Measurements from ENCODE around the gene GTF2H2.
"Not testable (repeated sequence)": the region's sequence is repeated elsewhere in the genome, so short reads cannot be mapped to it uniquely, and the experiment has no call there.

GTF2H2 gene

DNA sequence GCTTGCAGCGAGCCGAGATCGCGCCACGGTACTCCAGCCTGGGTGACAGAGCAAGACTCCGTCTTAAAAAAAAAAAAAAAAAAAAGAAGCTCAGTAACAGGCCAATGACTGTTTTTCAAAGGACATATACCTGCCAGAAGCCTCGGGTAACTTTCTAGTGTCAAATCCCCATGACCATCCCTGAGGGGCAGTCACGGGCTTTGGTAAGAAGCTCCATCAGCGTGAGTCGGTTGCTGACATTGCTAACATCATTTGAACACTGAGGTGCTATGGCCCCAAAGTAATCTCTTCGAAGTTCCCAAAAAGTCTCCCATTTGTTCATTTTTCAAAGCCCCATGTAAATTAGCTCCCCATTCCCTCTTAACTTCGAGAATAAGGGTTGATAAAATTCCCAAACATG is 53.9 kb downstream of the GTF2H2 start:
- peak; percentile 3 for DNase-seq (ENCODE audit: low spot score)

GRCh38 chr5:71011194-71011792 is 56.2 kb downstream of the GTF2H2 start:
- DNase-seq (ENCODE audit: low spot score), result peak; percentile 2

GRCh38 chr5:71006983-71007382 is 60.5 kb downstream of the GTF2H2 start:
- DNase-seq (ENCODE audit: low spot score), result not testable (repeated sequence)
